ENCODE measurements around the gene TMEM266.

The TMEM266 gene

GRCh38 chr15:76222159-76222558 is 162.4 kb downstream of the TMEM266 start:
- no peak for DNase-seq (ENCODE audit: insufficient read length, low spot score)
- no peak for FAIRE-seq

DNA sequence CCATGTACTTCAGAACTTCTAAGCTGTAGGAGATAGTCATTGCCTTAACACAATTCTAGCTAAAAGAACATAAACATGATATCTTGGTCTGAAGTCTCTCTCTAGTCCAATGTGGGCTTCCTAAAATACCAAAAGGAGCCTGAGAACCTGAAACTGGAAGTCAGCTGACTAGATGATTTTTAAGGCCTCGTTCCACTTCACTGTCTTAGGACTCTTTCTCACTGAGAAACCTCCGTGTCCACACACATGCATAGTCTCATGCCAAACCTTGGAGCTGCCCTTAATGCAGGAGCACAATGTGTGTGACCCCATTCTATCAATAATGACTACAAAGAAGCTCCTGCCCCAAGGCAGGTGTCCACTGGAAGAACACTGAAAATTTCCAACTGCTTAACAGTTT is 163.7 kb downstream of the TMEM266 start:
- DNase-seq (ENCODE audit: insufficient read length, low spot score) (no peak), FAIRE-seq (no peak)

- DNase-seq (ENCODE audit: insufficient read length, low spot score) (no peak), FAIRE-seq (no peak)
Observed at GRCh38 chr15:76229266-76229665, 169.5 kb downstream of the TMEM266 start.

DNA sequence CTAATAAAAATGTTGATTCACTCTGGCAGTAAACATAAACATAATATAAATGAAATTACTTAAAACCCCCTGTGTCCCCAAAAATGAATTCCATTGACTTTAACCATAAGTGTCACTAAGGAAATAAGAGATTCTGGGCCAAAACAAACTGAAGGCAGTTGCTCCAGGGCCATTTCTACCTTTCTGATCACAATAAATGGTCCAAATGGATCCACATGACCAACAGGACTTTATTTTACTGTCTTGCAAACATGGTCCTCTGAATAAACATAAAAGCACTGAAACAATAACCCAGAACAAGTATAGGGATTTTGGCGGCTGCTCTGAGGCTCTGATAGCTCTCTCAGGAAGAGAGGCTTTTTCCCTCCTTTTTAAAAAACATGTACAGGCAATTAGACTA is 174.1 kb downstream of the TMEM266 start:
- FAIRE-seq (no peak), DNase-seq (ENCODE audit: insufficient read length, low spot score) (no peak)

GRCh38 chr15:76234337-76234889 is 174.6 kb downstream of the TMEM266 start:
- DNase-seq (ENCODE audit: insufficient read length, low spot score) (no peak), FAIRE-seq (no peak)

GRCh38 chr15:76235186-76235826 is 175.5 kb downstream of the TMEM266 start:
- peak; percentile 66 for FAIRE-seq
- DNase-seq (ENCODE audit: insufficient read length, low spot score), result no peak

DNA sequence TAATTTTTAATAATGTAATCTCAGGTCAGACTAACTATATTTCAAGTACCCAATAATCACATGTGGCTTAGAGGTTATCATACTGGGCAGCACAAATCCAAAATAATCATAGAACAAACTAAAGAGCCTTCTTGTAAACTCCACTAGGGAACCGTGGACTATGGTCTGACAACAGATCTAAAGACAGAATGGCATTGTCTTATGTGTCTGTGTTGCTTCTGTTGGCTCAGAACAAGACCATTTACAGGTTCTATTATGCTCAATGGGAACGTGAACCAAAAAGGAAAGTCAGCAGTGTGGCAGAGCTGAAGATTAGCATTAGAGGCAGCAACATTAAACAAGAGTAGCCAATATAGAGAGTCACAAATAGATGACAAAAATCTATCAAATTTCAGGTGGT is 176.6 kb downstream of the TMEM266 start:
- DNase-seq (ENCODE audit: insufficient read length, low spot score), result no peak
- FAIRE-seq, result no peak

DNA sequence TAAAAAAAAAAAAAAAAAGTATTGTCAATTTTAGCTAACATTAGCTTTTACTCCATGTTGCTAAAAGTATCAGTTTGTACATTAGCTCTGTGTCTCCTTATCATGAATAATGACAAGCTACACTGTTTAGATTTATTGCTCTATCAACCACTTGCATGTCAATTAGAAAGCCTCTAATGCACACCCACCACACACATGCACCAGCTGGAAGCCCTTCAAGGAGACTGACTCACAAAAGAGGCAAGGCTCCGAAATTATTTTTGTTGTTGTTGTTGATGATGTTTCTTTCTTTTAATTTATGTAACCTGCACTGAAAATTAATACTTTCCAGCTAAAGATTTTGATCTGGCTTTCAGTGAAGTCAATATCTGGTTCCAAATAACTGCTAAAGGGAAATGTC is 180.0 kb downstream of the TMEM266 start:
- FAIRE-seq, result no peak
- no peak for DNase-seq (ENCODE audit: insufficient read length, low spot score)

DNA sequence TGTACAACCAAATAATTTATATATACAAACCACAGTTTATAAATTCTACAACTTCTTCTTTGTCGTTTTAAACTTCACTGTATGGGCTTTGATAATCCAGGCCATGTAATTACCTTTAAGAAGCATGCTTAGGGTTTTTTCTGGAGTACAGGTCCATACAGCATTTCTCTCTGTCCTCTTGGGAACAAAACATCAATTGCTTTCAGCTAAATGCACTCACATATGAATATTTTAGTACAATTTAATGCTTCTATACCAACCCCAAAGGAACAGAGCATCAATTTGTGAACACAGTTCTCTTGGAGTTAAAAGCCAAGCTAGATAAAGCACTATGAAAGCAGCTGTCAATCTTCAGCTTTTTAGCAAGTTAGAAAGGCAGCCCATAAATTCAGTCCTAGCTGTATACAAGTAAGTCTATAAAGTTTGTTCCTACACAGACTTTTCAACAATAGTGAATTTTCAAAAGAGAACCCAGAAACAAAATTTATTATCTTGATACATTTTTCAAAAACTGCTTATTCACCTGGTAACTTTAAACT is 185.4 kb downstream of the TMEM266 start:
- DNase-seq (ENCODE audit: insufficient read length, low spot score) (no peak), FAIRE-seq (no peak)

DNA sequence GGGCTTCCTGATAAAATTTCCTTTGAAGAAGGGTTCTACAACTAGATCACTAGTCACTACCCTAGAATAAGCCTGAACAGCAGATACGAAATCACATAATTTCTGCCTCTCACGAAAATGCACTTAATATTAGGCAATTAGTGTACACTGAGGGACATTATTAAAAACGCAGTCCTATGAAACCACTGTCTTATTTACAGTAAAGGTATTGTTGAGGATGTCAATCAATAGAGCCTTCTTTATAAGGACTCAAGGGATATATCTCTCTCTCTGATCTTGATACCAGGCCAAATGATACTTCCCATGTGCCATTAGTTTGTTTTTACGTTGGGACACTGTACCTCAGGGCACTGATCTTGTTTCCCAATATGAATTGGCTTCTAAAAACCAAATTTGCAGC is 191.9 kb downstream of the TMEM266 start:
- FAIRE-seq (no peak), DNase-seq (ENCODE audit: insufficient read length, low spot score) (no peak)

DNA sequence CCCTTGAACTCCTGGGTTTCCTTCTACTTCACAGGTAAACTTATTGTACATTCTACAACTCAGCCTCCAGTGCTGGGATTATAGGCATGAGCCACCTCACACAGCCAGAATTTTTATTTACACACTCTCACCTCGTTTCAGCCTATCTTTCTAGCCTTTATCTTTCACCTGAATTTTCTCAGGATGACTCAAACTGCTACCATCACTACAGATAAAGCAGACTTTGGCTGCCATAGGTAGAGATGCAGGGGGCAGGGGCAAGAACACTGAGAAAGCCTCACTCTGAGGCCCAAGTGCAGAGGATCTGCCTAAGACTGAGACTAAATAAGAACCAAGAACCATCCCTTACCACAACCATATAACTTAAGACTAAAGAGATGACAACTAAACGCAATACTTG is 192.5 kb downstream of the TMEM266 start:
- DNase-seq (ENCODE audit: insufficient read length, low spot score) (no peak), FAIRE-seq (no peak)

DNA sequence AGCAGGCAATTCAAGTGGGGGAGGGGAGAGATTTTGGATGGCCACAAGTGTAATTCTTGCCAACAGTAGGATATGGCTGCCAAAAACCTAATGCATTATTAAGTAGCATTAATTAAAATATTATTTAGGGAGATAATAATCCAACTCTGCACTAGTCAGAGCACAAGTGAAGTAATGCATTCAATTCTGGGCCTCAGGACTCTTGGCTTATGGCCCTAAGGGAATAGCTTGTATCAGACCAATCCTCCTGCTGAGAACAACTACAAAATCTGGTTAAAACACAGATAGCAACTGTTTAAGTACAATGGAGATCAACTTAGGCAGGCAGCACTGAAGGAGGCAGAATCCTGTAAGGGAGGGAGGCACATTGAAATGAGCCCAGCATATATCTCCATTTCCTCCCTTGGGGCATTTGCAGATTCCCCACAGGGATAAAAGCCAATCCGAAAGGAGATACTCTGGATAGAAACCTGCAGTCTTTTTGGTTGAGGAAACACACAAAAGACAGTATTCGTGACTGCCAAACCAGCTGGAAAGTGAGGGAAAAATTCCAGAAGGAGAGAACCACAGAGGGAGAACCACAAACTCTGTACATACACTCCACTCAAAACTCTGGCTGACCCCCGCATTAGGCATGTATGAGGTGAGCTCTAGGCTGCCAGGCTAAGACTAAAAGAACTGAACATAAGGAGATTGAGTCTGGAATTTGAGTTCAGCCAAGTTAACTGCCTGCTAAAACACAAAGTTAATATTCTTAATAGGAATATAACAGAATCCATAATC is 194.1 kb downstream of the TMEM266 start:
- no peak for FAIRE-seq

More for the DNA sequence above, 194.1 kb downstream of the TMEM266 start:
- DNase-seq (ENCODE audit: insufficient read length, low spot score), result no peak
